IPS-20b (cell line): ENCODE data around the gene TSPAN3.

Experiments
- H3K27ac ChIP-seq: one replicate; pipeline ENCODE4 v1.5.1; 2013; ENCODE audit warnings: low read length
- H3K27me3 ChIP-seq: 2 replicates; pipeline ENCODE4 v1.6.1; 2013; ENCODE audit warnings: mild to moderate bottlenecking, low read length, inconsistent platforms; ENCODE audit not compliant: insufficient read depth
- H3K36me3 ChIP-seq: 2 replicates; pipeline ENCODE4 v1.6.1; 2013; ENCODE audit warnings: low read depth, mild to moderate bottlenecking, inconsistent platforms, low read length, moderate library complexity; ENCODE audit not compliant: insufficient read depth
- H3K4me1 ChIP-seq: 2 replicates; pipeline ENCODE4 v1.6.1; 2013; ENCODE audit warnings: mild to moderate bottlenecking, control low read depth, inconsistent platforms, low read length, moderate library complexity; ENCODE audit not compliant: insufficient read depth
- H3K4me3 ChIP-seq: 2 replicates; pipeline ENCODE4 v1.5.1; 2013; ENCODE audit warnings: mild to moderate bottlenecking, low read length, inconsistent platforms
- H3K9ac ChIP-seq: 2 replicates; pipeline ENCODE4 v1.6.1; 2013; ENCODE audit warnings: low read depth, mild to moderate bottlenecking, inconsistent platforms, low read length, moderate library complexity
- H3K9me3 ChIP-seq: 2 replicates; pipeline ENCODE4 v1.6.1; 2013; ENCODE audit warnings: mild to moderate bottlenecking, low read depth, low read length, inconsistent platforms; ENCODE audit not compliant: insufficient read depth

Gene TSPAN3

DNA sequence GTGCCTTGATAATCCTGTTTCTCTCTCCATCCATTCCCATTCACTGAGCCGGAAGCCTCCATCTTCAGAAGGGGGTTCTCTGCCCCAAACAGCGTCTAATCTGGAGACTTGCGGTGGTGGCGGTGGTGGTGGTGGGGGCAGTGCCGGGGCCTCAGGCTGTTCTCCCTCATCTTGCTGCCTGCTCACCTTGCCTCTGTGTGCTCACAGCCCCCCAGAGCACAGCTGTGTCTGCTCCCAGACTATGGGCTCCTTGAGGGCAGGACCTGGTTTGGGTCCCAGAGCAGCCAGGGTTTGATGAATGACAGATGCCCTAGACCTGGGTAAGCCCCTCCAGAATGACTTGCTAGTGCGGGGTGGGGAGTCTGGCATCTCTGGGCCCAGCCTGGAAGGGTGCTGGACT lies 76.4 kb downstream of the TSPAN3 start:
- Histone ChIP-seq H3K27ac (no peak overlapping the region), H3K4me3 (no peak overlapping the region)

GRCh38 chr15:76994001-76994400 lies 76.9 kb downstream of the TSPAN3 start:
- Histone ChIP-seq H3K36me3 (no peaks in the 10 kb centered on the region), H3K27ac (no peak overlapping the region), H3K4me3 (no peak overlapping the region), H3K9ac (no peak overlapping the region), H3K9me3 (no peaks in the 10 kb centered on the region), H3K4me1 (no peaks in the 10 kb centered on the region), H3K27me3 (no peaks in the 10 kb centered on the region)

More for the DNA sequence above, 76.4 kb downstream of the TSPAN3 start:
- Histone ChIP-seq H3K27me3 (no peaks in the 10 kb centered on the region), H3K9me3 (no peaks in the 10 kb centered on the region), H3K9ac (no peak overlapping the region), H3K4me1 (no peaks in the 10 kb centered on the region), H3K36me3 (no peaks in the 10 kb centered on the region)

DNA sequence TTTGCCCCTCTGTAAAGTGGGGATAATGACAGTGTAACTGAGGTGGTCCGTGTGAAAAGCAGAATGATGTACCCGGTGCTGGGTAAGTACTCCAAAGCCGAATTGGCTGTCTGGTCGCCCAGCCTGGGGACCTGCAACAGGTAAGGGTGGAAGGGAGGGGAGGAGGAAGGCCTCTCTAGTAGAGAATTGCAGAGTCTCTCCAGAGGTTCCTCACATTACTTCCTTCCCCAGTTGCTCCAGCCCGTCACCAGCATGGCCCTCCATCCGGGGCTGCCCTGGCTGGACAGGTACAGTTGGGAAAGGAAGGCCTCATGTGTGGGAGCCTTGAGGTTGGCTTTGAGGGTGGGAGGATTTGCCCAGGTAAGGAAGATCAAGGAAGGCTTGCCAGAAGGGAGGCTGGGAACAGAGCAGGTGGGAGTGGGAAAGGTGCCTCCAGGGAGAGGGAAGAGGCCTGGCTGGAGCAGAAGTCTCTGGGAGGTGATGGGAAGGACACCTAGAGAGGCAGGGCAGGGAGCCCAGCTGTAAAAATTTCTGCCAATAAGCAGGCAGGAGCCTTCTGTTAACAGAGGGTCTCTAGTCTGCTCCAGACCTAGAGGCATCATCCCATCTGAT lies 77.7 kb downstream of the TSPAN3 start:
- H3K9ac ChIP-seq, result no peak overlapping the region
- no peak overlapping the region for H3K27ac ChIP-seq
- no peak overlapping the region for H3K4me3 ChIP-seq
- H3K36me3 ChIP-seq, result no peaks in the 10 kb centered on the region
- no peaks in the 10 kb centered on the region for H3K4me1 ChIP-seq
- no peaks in the 10 kb centered on the region for H3K9me3 ChIP-seq
- no peaks in the 10 kb centered on the region for H3K27me3 ChIP-seq

- H3K27me3 ChIP-seq, result no peaks in the 10 kb centered on the region
- no peaks in the 10 kb centered on the region for H3K9me3 ChIP-seq
- no peaks in the 10 kb centered on the region for H3K36me3 ChIP-seq
- no peak overlapping the region for H3K4me3 ChIP-seq
- H3K9ac ChIP-seq, result no peak overlapping the region
- H3K27ac ChIP-seq, result no peak overlapping the region
- H3K4me1 ChIP-seq, result no peaks in the 10 kb centered on the region
Observed at GRCh38 chr15:76991741-76992645, 78.9 kb downstream of the TSPAN3 start.
